Activated CD4-positive, alpha-beta T cell treated with anti-CD3 and anti-CD28 coated beads for 24 hours (primary cell): ENCODE measurements around the gene MRPL36.
"Not testable (repeated sequence)": the region's sequence is repeated elsewhere in the genome, so short reads cannot be mapped to it uniquely, and the experiment has no call there.

Source experiments
- DNase-seq, 2 donors: peaks; one replicate each; pipeline ENCODE4 v3.0.0-alpha.2; 2020; ENCODE audit warnings: low read depth in 2 of 2

The MRPL36 gene

DNA sequence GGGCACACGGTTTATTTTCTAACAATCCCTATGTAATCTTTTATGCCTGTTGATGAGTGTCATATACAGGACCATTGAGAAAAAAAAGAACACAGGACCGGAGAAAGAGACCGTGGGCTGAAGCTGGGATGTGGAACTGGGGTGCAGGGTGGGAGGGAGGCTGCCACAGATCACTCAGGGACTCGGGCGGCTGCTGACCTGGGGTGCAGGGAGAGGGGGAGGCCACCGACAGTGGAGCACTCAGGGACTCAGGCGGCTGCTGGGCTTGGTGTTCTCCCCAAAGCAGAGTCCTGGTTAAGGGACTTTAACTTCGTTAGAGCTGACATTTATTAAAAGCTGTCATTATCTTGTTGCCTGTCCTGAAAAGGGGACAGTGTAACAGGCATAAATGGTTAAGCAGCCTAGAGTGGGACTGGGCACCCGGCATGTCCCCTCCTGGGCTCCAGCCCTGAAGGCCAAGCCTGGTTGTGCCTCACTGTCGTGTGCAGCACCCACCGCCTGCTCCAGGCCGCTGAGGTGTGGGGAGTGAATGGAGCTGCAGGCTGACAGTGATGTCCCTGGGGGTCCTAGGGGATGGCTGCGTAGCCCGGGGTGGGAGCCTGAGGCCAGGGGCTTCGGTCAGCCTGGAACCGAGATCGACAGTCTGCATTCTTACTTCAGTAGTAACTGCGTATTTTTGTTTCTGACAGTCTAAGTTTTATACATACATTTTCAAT is 15.6 kb upstream of the MRPL36 start:
- DNase-seq = no peak

DNA sequence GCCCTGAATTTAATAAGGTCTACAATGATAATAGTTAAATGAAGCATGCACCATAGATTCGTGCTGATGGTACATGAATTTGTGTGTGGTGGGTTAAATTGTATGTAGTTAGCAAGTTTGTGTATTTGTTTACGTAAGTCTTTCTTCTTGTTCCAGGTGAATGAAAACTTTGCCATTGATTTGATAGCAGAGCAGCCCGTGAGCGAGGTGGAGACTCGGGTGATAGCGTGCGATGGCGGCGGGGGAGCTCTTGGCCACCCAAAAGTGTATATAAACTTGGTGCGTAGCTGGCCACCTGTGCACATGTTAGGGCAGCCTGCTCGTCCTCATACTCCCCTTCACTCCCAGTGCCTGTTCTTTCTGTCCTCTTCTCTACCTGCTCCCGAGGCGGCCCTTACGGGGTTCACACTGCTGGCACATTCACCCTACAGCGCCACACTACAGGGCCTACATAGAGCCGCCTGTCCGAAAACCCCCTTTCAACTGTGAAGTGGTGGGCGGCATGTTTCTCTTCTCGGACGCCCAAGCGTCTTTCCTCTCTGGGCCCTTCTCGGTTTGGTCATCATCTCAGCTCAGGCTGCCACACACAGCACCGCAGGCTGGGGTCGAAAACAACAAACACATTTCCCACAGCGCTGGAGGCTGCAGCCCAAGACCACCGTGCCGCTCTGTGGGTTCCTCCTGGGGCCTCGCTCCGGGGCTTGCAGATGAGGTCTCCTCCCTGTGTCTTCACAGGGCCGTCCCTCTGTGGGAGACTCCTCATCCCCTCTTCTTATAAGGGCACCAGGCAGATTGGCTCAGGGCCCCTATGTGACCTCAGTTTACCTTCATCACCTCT is 14.8 kb upstream of the MRPL36 start:
- DNase-seq = no peak

DNA sequence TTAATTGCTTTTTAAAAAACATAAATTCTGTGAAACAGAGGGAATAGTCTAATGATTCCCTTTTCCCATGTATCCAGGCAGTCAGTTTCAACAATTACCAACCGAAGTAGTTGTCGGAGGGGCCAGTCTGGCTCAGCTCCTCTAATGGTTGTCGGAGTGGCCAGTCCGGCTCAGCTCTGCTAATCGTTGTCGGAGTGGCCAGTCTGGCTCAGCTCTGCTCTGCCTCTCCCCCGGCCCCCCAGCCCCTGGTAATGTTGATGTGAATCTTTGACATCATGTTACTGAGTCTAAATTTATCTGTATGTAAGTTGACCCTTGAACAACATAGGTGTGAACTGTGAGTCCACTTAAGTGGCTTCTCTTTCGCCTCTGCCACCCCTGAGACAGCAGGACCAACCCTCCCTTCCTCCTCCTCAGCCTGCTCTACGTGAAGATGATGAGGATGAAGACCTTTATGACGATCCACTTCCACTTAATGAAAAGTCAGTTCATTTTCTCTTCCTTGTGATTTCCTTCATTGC is 11.0 kb upstream of the MRPL36 start:
- no peak for DNase-seq

DNA sequence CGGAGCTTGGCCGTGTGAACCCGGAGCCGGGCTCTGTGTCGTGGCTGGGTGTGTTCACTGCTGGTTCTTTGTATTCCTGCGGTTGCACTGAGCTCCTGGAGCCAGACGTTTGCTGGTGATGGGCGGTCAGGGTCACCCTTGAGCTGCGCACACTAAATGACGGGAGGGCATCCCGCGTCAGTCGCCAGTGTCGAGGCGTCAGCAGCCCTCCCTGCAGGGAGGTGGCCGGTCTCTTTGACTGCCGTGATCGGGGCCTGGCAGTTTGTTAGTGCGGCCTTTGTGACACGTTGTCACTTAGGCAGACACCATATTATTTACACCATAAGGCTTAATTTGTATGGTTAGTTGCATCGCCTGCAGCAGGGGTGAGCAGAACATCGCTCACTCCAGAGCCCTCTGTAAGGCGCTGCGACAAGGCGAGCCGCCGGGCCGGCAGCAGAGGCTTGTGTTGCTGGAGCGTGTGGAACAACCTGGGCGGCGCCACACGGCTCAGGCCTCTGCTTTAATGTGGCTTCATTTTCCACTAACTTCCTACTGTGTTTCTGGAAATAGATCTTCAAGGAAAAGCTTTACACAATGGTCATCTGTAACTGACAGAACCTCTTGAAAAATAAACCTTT is 9.9 kb upstream of the MRPL36 start:
- DNase-seq = no peak

DNA sequence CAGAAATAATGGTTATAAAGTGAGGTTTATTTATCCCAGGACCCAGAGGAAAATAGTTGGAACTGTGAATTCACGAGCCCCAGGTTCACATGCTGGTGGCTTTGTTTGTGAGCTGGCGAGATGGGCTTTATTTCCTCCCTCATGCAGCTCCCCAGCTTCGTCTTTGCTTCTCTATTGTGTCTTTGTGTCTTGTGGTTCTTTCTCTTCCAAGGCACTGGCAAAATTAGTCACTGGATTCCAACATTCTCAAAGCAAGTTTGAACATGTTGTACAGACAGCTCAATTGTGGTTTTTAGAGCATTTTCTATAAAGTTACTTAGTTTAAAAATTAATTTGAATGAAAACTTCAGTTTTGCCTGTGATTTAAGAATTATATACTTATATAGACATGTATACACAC is 8.8 kb upstream of the MRPL36 start:
- DNase-seq = no peak

DNA sequence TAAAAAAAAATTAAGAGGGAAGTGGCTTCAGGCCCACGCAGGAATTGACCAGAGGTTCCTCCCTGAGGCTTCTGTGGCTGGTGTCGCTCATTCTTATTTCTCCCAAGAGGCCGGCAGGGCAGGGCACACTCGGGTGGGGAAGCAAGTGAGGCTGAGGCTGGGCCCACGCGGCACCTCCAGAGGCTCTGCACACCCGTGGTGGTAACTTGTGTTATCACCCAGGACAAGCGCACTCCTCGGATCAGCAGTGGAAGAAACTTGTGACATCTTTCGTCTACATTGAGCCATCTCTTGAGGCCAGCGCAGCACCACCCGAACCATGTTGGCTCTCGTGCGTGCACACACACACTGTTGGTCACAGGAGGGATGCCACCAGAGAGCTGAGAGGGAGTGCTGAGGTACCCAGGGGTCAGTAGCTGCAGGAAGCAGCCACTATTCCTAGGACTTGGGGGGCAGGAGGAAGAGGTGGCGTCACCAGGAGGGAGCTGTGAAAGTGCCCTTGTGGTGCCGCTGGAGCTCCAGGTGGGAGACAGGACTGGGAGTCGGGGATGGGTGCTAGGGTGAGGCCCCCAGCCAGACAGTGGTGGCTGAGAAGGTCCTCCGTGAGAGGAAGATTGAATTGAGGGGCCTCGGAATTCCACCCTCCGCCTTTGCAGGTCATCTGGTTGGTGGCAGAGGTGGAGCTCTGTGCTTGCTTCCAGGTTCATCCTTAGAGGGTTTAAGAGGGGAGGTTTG is 8.0 kb upstream of the MRPL36 start:
- no peak for DNase-seq

DNA sequence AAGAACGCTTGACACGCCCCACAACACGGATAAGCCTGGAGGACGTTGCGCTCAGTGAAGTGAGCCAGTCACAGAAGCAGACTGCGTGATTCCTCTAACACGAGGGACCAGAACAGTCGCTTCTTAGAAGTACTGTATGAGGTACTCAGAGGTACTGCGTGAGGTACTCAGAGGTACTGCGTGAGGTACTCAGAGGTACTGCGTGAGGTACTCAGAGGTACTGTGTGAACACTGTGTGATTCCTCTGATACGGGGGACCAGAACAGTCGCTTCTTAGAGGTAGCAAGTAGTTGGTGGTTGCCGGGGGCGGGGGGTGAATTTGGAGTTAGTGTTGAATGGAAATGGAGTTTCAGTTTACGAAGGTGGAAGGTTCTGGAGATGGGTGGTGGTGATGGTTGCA is 7.3 kb upstream of the MRPL36 start:
- no peak for DNase-seq

DNA sequence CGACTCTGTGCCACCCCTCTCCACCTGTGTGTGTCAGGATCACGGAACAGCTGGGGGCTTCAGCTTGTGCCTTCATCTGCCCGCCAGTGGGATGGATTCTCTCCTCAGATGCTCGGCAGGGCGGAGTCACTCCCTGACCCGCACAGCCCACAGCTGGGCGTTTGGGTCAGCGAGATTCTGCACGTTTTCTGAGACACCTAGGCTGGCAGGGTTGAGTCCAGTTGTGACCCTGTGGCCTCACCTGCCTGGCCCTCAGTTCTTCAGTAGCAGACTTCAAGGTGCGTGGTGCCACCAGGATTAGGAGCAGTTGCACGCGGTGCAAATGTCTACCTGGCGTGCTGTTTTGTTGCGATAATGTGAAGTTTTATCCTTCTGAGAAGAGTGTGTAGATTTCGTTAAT is 6.6 kb upstream of the MRPL36 start:
- no peak for DNase-seq

DNA sequence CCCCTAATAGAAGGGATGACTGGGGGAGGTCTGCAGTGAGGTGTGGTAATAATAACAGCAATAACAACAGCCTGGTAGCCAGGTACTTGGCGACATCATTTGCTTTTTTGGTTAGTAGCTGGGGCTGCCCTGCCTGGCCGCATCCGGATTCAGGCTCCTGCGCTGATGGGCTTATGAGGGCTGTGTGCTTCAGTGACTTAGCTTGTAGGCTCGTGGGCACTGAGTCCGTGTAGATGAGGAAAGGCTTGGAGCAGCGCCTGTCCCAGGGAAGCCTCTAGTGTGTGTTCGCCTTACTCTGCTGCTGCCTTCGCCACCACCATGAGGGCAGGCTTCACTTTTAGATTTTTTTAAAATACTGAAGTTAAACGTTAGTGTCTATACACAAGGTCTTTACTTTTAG is 6.1 kb upstream of the MRPL36 start:
- DNase-seq = no peak

DNA sequence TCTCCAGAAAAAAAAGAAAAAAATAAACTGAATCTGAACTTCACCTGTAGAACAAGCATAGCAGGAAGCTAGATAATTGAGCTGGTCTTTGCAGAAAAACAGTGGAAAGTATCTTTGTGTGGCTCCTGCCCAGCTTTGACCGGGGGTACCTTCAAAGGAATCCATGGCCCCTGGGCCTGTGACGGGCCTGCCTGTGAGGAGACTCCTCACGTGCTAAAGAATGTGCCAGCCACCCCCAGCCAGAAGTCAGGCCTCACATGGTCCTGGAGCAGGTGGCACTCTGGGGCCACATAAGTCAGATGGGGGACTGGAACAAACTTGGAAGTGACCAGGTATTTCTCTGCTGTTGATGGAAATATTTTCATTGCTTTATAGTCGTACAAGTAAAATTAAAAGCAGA is 5.7 kb upstream of the MRPL36 start:
- no peak for DNase-seq

DNA sequence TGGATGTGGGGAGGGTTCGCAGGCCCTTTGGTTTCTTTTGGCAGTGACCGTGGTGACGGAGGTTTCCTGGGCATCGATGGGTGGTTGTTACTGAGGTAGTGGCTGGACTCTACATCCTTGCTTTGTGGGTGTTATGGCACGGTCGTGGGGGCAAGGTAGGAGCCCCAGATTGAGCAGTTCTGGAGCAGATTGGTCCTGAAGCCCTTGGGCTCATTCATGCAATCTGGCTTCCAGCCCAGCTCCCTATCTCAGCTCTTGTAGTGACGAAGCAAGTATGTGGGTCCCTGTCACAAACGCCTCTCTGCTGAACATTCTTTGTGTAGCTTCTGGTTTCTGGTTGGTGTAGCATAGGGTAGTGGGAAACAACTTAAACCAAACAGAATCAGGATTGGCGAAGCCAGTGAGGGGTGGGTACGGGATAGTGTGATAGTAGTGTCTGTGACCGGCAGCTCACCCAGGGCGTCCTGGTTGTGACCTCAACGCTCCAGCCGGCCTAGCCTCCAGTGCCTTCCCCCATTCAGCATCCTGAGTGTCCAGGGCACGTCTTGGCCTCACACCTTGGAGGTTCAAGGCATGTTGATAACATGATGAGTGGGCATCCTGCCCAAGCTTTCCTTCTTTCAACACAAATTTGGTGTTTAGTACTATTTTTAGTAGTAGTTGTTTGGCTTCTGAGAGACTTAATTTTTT is 4.5 kb upstream of the MRPL36 start:
- DNase-seq = no peak

DNA sequence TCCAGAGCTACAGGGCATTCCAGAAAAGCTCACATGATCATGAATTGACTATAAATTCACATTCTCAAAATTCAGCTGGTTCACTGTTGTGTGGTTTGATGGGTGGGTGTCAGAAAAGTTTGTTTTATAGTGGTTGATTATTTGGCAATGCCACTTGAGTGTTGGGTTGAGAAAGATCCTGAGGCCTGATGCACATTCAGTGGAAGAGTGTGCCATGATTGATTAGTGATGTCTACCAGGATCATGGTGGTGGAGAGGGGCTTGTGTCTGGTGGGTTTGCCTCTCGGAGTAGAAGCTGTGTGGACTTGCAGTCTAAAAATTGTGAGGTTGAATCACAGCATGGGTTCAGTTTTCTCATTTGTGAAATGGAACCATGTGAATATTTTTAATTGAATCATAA is 3.6 kb upstream of the MRPL36 start:
- DNase-seq = no peak

DNA sequence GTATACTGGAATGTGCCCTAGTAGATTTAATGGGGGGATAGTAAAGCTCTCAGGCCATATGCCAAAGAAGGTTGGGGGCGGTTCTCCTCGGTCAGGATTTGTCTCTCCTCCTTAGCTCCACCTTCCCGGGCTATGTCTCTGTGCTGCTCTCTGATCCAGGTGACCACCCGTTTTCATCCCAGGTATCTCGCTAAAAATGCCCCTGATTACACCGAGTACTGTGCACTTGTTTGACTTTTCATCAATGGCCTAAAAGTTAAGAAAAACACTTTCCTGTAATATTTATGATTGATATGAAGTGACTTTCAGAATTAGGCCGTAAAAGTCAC is 2.3 kb upstream of the MRPL36 start:
- DNase-seq = no peak

DNA sequence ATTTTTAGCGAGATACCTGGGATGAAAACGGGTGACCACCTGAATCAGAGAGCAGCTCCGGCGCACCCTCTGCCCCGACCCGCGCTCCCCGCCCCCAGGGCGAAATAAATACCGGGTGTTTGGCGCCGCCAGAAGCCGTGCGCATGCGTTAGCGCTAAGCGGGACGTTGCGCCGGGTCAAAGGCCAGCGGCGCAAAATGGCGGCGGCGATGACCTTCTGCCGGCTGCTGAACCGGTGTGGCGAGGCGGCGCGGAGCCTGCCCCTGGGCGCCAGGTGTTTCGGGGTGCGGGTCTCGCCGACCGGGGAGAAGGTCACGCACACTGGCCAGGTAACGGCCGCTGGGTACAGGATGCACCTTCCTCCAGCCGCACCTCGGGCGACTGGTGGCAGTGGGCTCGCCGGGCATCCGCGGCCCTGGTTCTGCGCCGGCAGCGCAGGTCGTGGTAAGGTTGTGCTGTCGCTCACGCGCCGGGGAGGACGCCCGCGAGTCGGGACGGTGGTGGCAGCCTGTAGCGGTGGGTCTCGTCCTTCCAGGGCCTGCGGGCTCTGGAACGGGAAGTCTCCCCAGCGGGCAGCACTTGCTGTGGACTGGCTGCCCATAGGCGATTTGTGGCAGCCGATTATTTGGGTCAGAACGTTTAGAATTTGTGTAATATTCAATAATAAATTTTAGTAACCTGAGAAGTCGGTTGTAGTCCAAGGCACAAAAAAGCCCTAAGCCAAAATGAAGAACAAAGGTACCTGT is 1.8 kb upstream of the MRPL36 start, which contains the start of gene NDUFS6:
NDUFS6 (plus strand) TSS at position 186 of the 745 bp plus-strand sequence; CDS start at position 197, 11 bp downstream.
- DNase-seq = peak; percentile 70 to 71

DNA sequence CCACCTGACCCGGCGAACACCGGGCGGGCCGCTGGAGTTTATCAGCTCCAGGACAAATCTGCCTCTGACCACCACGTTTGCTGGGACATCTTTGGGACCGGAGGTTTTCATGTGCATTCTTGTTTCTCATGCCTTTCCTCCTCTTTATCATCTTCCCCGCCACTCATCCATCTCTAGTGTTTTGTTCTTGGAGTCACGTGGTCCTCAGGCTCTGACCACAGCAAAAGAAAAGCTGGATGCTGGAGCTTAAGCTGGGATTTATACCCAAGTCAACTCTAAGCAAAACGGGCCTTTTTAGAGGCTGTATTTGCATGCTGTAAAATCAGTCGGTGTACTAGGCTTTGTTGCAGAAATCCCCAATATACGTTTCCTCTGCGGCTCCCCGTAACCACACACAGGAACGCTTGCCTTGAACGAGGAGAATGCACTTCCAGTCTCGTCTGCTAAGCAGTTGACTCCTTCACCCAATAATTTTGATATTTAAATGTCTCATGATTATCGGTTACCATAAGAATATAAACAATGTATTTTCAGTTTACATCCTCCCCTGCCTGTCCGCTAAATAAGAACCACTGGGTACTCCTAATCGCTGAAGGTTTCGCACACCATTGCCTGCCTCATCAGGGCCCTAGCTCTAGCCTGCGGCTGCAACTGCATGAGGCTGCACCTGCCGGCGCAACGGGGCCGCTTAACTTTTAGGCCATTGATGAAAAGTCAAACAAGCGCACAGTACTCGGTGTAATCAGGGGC is 1.0 kb upstream of the MRPL36 start:
- peak in 1 of 2 donors; percentile 14 for DNase-seq

DNA sequence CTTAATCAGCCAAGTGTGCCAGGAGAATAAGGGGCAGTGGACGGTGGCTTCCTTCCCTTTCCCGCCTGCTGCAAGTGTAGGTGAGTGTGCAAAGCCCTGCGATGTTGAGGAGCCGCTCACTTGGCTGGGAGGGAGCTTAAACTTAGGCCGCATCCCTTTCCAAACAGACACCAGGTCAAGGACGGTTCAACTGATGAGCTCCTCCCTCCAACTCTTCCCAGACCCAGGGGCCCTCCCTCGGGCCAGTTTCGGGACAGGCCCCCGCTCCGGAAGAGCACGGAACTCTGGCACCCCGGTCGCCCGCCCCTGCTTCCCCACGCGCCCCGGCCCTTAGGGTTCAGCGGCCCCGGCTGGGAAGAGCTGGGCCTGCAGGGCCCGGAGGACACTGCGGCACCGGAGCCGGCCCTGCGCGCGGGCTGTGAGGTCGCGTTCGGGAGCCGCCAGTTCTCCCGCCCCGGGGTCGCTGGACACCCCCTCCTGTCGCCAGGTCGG is 481 bp downstream of the MRPL36 start:
- DNase-seq = peak in 1 of 2 donors; percentile 25

DNA sequence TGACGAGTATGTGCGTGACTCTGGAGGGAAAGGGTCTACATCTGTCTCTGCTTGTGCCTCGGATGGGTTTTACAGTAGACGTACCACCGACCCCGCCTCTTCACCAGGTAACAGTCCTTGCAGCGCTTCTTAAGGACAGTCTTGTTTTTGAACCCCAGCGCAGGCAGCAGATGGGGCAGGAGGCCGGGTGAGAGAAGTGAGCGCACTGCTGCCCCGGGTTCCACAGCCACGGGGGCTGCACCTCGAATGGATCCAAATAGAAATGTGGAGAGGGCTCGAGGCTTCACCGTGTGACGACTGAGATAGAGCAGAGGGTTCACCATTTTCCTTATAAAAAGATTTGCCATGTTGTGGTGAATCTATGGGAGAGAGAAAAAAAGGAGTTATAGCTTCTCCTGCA is 1.0 kb downstream of the MRPL36 start:
- not testable (repeated sequence) for DNase-seq

DNA sequence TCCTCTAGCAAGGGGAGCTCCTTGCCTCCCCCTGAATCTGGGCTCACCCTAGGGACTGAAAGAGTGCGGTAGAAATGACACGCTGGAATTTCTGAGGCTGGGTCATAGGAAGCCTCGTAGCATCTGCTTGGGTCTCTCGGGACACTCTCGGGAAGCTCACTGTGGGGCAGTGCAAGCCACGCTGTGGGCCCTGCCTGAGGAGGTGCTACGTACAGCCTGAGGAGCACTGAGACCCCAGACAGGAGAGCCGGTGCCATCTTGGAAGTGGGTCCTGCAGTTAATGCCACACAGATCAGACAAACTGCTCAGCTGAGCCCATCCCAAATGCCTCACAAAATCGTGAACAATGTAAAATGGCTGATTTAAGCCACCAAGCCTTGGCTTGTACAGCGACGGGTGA is 1.8 kb downstream of the MRPL36 start:
- no peak for DNase-seq

DNA sequence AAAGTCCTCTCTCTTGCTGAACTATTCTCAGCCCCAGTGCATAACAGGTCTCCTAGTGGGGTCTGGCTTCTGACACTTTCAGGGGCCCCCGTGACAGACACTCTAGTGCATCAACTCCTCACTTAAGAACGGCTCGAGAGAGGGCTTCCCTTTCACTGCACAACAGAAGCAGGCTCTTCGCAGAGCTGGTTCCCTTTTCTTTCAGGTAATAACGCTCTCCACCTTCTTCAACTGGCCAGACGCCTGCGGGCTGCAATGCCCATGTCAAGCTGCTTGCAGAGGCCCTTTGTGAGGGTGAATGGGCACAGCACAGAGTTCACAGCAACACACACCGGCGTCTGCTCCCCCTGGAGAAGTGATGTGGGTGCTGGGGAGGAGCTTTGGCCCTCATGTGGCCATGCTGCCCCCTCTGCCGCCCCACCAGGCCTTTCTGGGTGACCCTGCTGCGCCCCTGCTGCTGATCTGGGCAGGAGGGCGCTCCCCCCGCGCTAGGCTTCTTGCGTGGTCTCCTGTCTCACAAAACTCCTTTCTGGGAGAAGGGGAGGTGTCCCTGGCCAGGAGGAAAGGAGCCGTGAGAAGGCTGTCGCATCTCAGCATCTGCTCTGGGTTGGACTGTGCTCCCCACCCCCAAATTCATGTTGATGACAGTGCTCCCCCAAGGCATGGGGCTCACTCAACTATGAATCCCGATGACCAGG is 2.4 kb downstream of the MRPL36 start:
- no peak for DNase-seq
